ENCODE results near the gene YIF1B.

DNA sequence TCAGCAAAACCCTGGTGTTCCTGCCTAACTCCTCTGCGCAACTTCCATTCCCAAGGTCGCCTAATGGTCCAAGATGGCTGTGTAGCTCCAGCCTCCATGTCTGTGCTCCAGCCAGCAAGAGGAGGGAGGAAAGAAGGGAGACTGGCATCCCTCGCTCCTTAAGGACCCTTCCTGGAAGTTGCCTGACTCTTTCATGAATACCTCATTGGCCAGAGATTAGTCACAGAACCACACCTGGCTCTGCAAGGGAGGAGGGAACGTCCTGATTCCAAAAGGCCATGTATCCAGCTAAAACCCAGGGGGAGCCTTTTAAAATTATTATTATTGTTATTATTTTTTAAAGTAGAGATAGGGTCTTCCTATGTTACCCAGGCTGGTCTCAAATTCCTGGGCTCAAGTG is 8.7 kb upstream of the YIF1B start:
- TF ChIP-seq POLR2A (IDR thresholded peaks at IDR 0.05): no peak
- TF ChIP-seq CTCF (IDR thresholded peaks at IDR 0.05): no peak

Data from esophagus squamous epithelium (tissue), 4 donors.